ENCODE measurements around the gene CASQ2. TPM values are rescaled to one million over a fixed set of nuclear protein-coding genes. Genes with fewer than 3 reads are reported as not detected.

Gene CASQ2
- polyA plus RNA-seq, 1 donor from 2014 or later: not detected

- H4K20me1 ChIP-seq (ENCODE audit: insufficient read depth): no peaks in the 10 kb centered on the region
- H3K27ac ChIP-seq (ENCODE audit: low read length): no peak overlapping the region
- no peak overlapping the region for H3K4me2 ChIP-seq (ENCODE audit: low read length)
- H3F3A ChIP-seq (ENCODE audit: insufficient read depth, low read length, poor library complexity, severe bottlenecking): no peaks in the 10 kb centered on the region
- no peaks in the 10 kb centered on the region for H3K9me3 ChIP-seq (ENCODE audit: low read length)
- H3K27me3 ChIP-seq (ENCODE audit: insufficient read depth, low read depth, low read length): no peaks in the 10 kb centered on the region
- no peaks in the 10 kb centered on the region for H3K36me3 ChIP-seq (ENCODE audit: insufficient read depth, low read length)
- no peak overlapping the region for H3K4me3 ChIP-seq (ENCODE audit: low read length)
- H3K79me2 ChIP-seq (replicated peaks; ENCODE audit: insufficient read depth, low read length): no peaks in the 10 kb centered on the region
- no peak overlapping the region for H2AFZ ChIP-seq (ENCODE audit: low read depth, low read length)
- TF ChIP-seq CTCF (IDR thresholded peaks at IDR 0.05; ENCODE audit: poor library complexity, severe bottlenecking) (peak; percentile 29), RAD21 (conservative IDR thresholded peaks at IDR 0.05) (peak; percentile 15), REST (IDR thresholded peaks at IDR 0.05; ENCODE audit: borderline replicate concordance) (no peak), SMC3 (conservative IDR thresholded peaks at IDR 0.05; ENCODE audit: poor library complexity) (peak; percentile 13)
- no peaks in the 10 kb centered on the region for H3K9me2 ChIP-seq (ENCODE audit: insufficient read depth, low read length)
- no peak overlapping the region for H3K9ac ChIP-seq (ENCODE audit: low read length)
These were observed 51.0 kb downstream of the CASQ2 start for GRCh38 chr1:115717541-115717940.

- H4K20me1 ChIP-seq (ENCODE audit: insufficient read depth): no peaks in the 10 kb centered on the region
- H3K4me2 ChIP-seq (ENCODE audit: low read length): no peak overlapping the region
- no peaks in the 10 kb centered on the region for H3K36me3 ChIP-seq (ENCODE audit: insufficient read depth, low read length)
- no peaks in the 10 kb centered on the region for H3F3A ChIP-seq (ENCODE audit: insufficient read depth, low read length, poor library complexity, severe bottlenecking)
- H3K4me3 ChIP-seq (ENCODE audit: low read length): no peak overlapping the region
- no peak overlapping the region for H2AFZ ChIP-seq (ENCODE audit: low read depth, low read length)
- H3K9ac ChIP-seq (ENCODE audit: low read length): no peak overlapping the region
- H3K9me3 ChIP-seq (ENCODE audit: low read length): no peaks in the 10 kb centered on the region
- H3K27ac ChIP-seq (ENCODE audit: low read length): no peak overlapping the region
- no peaks in the 10 kb centered on the region for H3K27me3 ChIP-seq (ENCODE audit: insufficient read depth, low read depth, low read length)
- H3K9me2 ChIP-seq (ENCODE audit: insufficient read depth, low read length): no peaks in the 10 kb centered on the region
- no peak for TF ChIP-seq REST (IDR thresholded peaks at IDR 0.05; ENCODE audit: borderline replicate concordance)
- no peak for TF ChIP-seq TAF1 (IDR thresholded peaks at IDR 0.05; ENCODE audit: low read depth)
- TF ChIP-seq RAD21 (conservative IDR thresholded peaks at IDR 0.05): no peak
- TF ChIP-seq POLR2AphosphoS5 (IDR thresholded peaks at IDR 0.05): no peak
- no peak for TF ChIP-seq SMC3 (conservative IDR thresholded peaks at IDR 0.05; ENCODE audit: poor library complexity)
- no peak for TF ChIP-seq EP300 (conservative IDR thresholded peaks at IDR 0.05; ENCODE audit: poor library complexity, severe bottlenecking)
- no peak for TF ChIP-seq CTCF (IDR thresholded peaks at IDR 0.05; ENCODE audit: poor library complexity, severe bottlenecking)
- no peak for TF ChIP-seq MXI1 (conservative IDR thresholded peaks at IDR 0.05; ENCODE audit: poor library complexity, severe bottlenecking)
- TF ChIP-seq EZH2 (IDR thresholded peaks at IDR 0.05; ENCODE audit: borderline replicate concordance, insufficient read depth, low read length, poor library complexity, severe bottlenecking): no peak
- H3K79me2 ChIP-seq (replicated peaks; ENCODE audit: insufficient read depth, low read length): no peaks in the 10 kb centered on the region
These were observed 53.9 kb downstream of the CASQ2 start for GRCh38 chr1:115714572-115715141.

Data from neural cell (in vitro differentiated cells).